ENCODE data around the gene MACROD2. TPM values are rescaled to one million over a fixed set of nuclear protein-coding genes. Genes with fewer than 3 reads are reported as not detected.
"Not testable (repeated sequence)": the region's sequence is repeated elsewhere in the genome, so short reads cannot be mapped to it uniquely, and the experiment has no call there.

MACROD2 gene
- total and polyA plus RNA-seq, 2 experiments from 2014 or later = 2.8 to 4.3 TPM

GRCh38 chr20:14266246-14266645 is 270.9 kb downstream of the MACROD2 start:
- no peaks in the 10 kb centered on the region; the same call in 1 of the 2 replicates for H3K9me2 ChIP-seq (ENCODE audit: insufficient read depth)
- TF ChIP-seq CREB1 (CRISPR knock-in tag; IDR thresholded peaks at IDR 0.05; ENCODE audit: low read depth) (no peak), ZNF114 (CRISPR knock-in tag; IDR thresholded peaks at IDR 0.05) (no peak), REST (IDR thresholded peaks at IDR 0.05; ENCODE audit: unreplicated experiment) (no peak)
- no peak overlapping the region for H2AFZ ChIP-seq
- H3K4me1 Mint-ChIP-seq = no peaks in the 10 kb centered on the region
- peaks cover 8% of the 10 kb centered on the region; the same call in 2 of the 3 replicates for H3K36me3 Mint-ChIP-seq (ENCODE audit: low read depth)
- no peaks in the 10 kb centered on the region for H3K79me2 ChIP-seq (replicated peaks; ENCODE audit: insufficient read depth)
- DNase-seq (ENCODE audit: low spot score) = no peak
- H3K9me3 Mint-ChIP-seq = peaks cover 16% of the 10 kb centered on the region
- no peak overlapping the region for H3K4me3 Mint-ChIP-seq
- no peaks in the 10 kb centered on the region for H3K4me1 ChIP-seq (ENCODE audit: insufficient read depth)
- no peak for ATAC-seq
- no peak overlapping the region for H3K4me3 ChIP-seq
- no peak overlapping the region for H3K4me2 ChIP-seq
- no peaks in the 10 kb centered on the region for H3K36me3 ChIP-seq (ENCODE audit: insufficient read depth)
- peaks cover 2% of the 10 kb centered on the region for H3K27me3 Mint-ChIP-seq (ENCODE audit: insufficient read depth, low read depth, poor library complexity)
- no peak overlapping the region for H3K27ac ChIP-seq (ENCODE audit: low read depth)
- no peaks in the 10 kb centered on the region for H3K27me3 ChIP-seq (ENCODE audit: insufficient read depth)
- no peaks in the 10 kb centered on the region for H4K20me1 ChIP-seq (replicated peaks; ENCODE audit: insufficient read depth)
- H3F3A ChIP-seq (replicated peaks; ENCODE audit: low read depth) = no peaks in the 10 kb centered on the region
- no peak overlapping the region for H3K27ac Mint-ChIP-seq

GRCh38 chr20:14270751-14271150 is 275.4 kb downstream of the MACROD2 start:
- not testable (repeated sequence) for ATAC-seq; H3K36me3 ChIP-seq (ENCODE audit: insufficient read depth); H3K4me2 ChIP-seq; H2AFZ ChIP-seq; H3F3A ChIP-seq (replicated peaks; ENCODE audit: low read depth); H3K27me3 Mint-ChIP-seq (ENCODE audit: insufficient read depth, low read depth, poor library complexity); H3K4me3 ChIP-seq; H3K9me2 ChIP-seq (ENCODE audit: insufficient read depth); H3K79me2 ChIP-seq (replicated peaks; ENCODE audit: insufficient read depth); H3K4me1 Mint-ChIP-seq; H3K4me1 ChIP-seq (ENCODE audit: insufficient read depth); H3K27ac ChIP-seq (ENCODE audit: low read depth); H4K20me1 ChIP-seq (replicated peaks; ENCODE audit: insufficient read depth); H3K27ac Mint-ChIP-seq; H3K27me3 ChIP-seq (ENCODE audit: insufficient read depth); DNase-seq (ENCODE audit: low spot score); H3K36me3 Mint-ChIP-seq (ENCODE audit: low read depth); H3K4me3 Mint-ChIP-seq
- H3K9me3 Mint-ChIP-seq = peaks cover 21% of the 10 kb centered on the region

- Mint-ChIP-seq H3K27me3 (ENCODE audit: insufficient read depth, low read depth, poor library complexity) (no peaks in the 10 kb centered on the region), H3K9me3 (no peaks in the 10 kb centered on the region), H3K36me3 (ENCODE audit: low read depth) (no peaks in the 10 kb centered on the region), H3K27ac (no peak overlapping the region), H3K4me1 (no peaks in the 10 kb centered on the region), H3K4me3 (no peak overlapping the region)
- ATAC-seq (no peak), DNase-seq (ENCODE audit: low spot score) (no peak)
- H3K9me2 ChIP-seq (ENCODE audit: insufficient read depth) = no peaks in the 10 kb centered on the region
- no peaks in the 10 kb centered on the region for H3F3A ChIP-seq (replicated peaks; ENCODE audit: low read depth)
- no peaks in the 10 kb centered on the region for H3K36me3 ChIP-seq (ENCODE audit: insufficient read depth)
- H3K4me3 ChIP-seq = no peak overlapping the region
- no peaks in the 10 kb centered on the region for H3K27me3 ChIP-seq (ENCODE audit: insufficient read depth)
- no peak overlapping the region for H3K4me2 ChIP-seq
- no peaks in the 10 kb centered on the region for H3K79me2 ChIP-seq (replicated peaks; ENCODE audit: insufficient read depth)
- H3K27ac ChIP-seq (ENCODE audit: low read depth) = no peak overlapping the region
- H4K20me1 ChIP-seq (replicated peaks; ENCODE audit: insufficient read depth) = no peaks in the 10 kb centered on the region
- no peaks in the 10 kb centered on the region for H3K4me1 ChIP-seq (ENCODE audit: insufficient read depth)
- H2AFZ ChIP-seq = no peak overlapping the region
- TF ChIP-seq ZNF331 (CRISPR knock-in tag; IDR thresholded peaks at IDR 0.05; ENCODE audit: low read depth) (no peak), ZNF462 (CRISPR knock-in tag; IDR thresholded peaks at IDR 0.05) (no peak), CREB1 (CRISPR knock-in tag; IDR thresholded peaks at IDR 0.05; ENCODE audit: low read depth) (no peak), EZH2 (IDR thresholded peaks at IDR 0.05; ENCODE audit: low read depth, unreplicated experiment) (no peak), STAT1 (IDR thresholded peaks at IDR 0.05; ENCODE audit: unreplicated experiment) (no peak), EZH2phosphoT487 (IDR thresholded peaks at IDR 0.05; ENCODE audit: unreplicated experiment) (no peak)
Measured at GRCh38 chr20:14282140-14282539, 286.8 kb downstream of the MACROD2 start.

Measured in GM23338 (cell line).